ENCODE results near the gene C1QTNF5. TPM values are rescaled to one million over a fixed set of nuclear protein-coding genes. Genes with fewer than 3 reads are reported as not detected.

The C1QTNF5 gene
- total RNA-seq, 1 experiment from 2014 or later: 0.33 TPM

DNA sequence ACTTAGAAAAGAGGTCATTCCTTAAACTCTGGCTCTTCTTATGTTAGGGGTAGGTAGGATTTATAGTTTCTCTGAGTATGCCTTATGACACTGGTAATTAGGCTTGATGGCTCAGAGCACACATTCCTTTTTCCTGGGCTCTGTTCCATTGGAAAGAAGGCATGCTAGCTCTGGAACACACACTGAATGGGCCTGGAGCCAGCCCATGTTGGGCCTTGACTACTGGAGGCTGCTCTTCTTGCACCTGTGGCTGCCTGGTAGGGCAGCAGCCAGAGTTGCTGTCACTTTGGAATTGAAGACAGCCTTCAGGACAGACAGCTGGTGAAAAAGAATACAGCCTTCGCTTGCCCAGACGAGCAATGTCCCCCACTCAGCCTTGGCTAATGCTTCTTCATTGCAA, 42.0 kb downstream of the C1QTNF5 start:
- no peaks in the 10 kb centered on the region for H3K27me3 ChIP-seq (ENCODE audit: insufficient read depth, low read length)

More for the DNA sequence above, 42.0 kb downstream of the C1QTNF5 start:
- Histone ChIP-seq H2BK20ac (ENCODE audit: low read depth, low read length, poor library complexity, severe bottlenecking) (no peak overlapping the region), H3K9me3 (ENCODE audit: control insufficient read depth, low read depth, low read length) (no peaks in the 10 kb centered on the region), H3K56ac (ENCODE audit: insufficient read length, low read depth, low read length) (no peak overlapping the region), H3K9ac (ENCODE audit: extremely low read depth, insufficient read length, low read length) (no peak overlapping the region), H2AK5ac (ENCODE audit: insufficient read length, low read length) (no peak overlapping the region), H4K5ac (ENCODE audit: insufficient read length, low read depth, low read length) (no peak overlapping the region), H3K27ac (ENCODE audit: insufficient read length, low read depth, low read length) (no peak overlapping the region), H2AFZ (ENCODE audit: low read length) (no peak overlapping the region), H3K79me2 (ENCODE audit: insufficient read depth, low read length) (no peaks in the 10 kb centered on the region), H3K79me1 (ENCODE audit: insufficient read depth, low read depth, low read length, poor library complexity, severe bottlenecking) (no peaks in the 10 kb centered on the region), H3K4ac (ENCODE audit: low read depth, low read length) (no peak overlapping the region), H4K20me1 (ENCODE audit: control insufficient read depth, insufficient read depth, insufficient read length) (no peaks in the 10 kb centered on the region), H4K91ac (ENCODE audit: insufficient read length, low read depth, low read length) (no peak overlapping the region), H2BK120ac (ENCODE audit: low read depth, low read length, poor library complexity, severe bottlenecking) (no peak overlapping the region), H3K23me2 (ENCODE audit: insufficient read length, low read depth, low read length, poor library complexity, severe bottlenecking) (no peaks in the 10 kb centered on the region), H3K4me2 (ENCODE audit: insufficient read depth, insufficient read length, low read length) (no peak overlapping the region), H2BK12ac (ENCODE audit: insufficient read length, low read depth, low read length) (no peak overlapping the region), H3K18ac (ENCODE audit: insufficient read length, low read depth, low read length) (no peak overlapping the region), H2BK15ac (ENCODE audit: low read depth, low read length) (no peak overlapping the region), H3K14ac (ENCODE audit: insufficient read depth, low read length) (no peak overlapping the region), H2BK5ac (ENCODE audit: insufficient read length, low read length) (no peak overlapping the region), H4K8ac (replicated peaks; ENCODE audit: insufficient read length, low read depth, low read length) (no peak overlapping the region), H3K23ac (ENCODE audit: insufficient read length, low read depth, low read length) (no peak overlapping the region), H3T11ph (ENCODE audit: low read length) (no peak overlapping the region), H3K4me1 (ENCODE audit: insufficient read depth, low read length) (no peaks in the 10 kb centered on the region)
- H3K36me3 Mint-ChIP-seq (ENCODE audit: insufficient read depth in 1 of 3, low read depth in 3 of 3): peaks cover 26 to 75% (median 73%) of the 10 kb centered on the region in 3 experiments; a peak in 6 of 7 replicates
- TF ChIP-seq, protein P1, sequence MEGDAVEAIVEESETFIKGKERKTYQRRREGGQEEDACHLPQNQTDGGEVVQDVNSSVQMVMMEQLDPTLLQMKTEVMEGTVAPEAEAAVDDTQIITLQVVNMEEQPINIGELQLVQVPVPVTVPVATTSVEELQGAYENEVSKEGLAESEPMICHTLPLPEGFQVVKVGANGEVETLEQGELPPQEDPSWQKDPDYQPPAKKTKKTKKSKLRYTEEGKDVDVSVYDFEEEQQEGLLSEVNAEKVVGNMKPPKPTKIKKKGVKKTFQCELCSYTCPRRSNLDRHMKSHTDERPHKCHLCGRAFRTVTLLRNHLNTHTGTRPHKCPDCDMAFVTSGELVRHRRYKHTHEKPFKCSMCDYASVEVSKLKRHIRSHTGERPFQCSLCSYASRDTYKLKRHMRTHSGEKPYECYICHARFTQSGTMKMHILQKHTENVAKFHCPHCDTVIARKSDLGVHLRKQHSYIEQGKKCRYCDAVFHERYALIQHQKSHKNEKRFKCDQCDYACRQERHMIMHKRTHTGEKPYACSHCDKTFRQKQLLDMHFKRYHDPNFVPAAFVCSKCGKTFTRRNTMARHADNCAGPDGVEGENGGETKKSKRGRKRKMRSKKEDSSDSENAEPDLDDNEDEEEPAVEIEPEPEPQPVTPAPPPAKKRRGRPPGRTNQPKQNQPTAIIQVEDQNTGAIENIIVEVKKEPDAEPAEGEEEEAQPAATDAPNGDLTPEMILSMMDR (conservative IDR thresholded peaks at IDR 0.05): no peak
- H3K27ac Mint-ChIP-seq: no peak overlapping the region; a peak in 1 of 7 replicates
- no peak overlapping the region for H3K4me3 Mint-ChIP-seq
- H3K27me3 Mint-ChIP-seq (ENCODE audit: low read depth): no peaks in the 10 kb centered on the region
- no peaks in the 10 kb centered on the region for H3K4me1 Mint-ChIP-seq
- no peak for DNase-seq
- no CpG with 5 or more reads among the region's 2 CpGs for WGBS (ENCODE audit: extremely low coverage, insufficient read length, low lambda C conversion rate)
- no peaks in the 10 kb centered on the region for H3K9me3 Mint-ChIP-seq

All from H9 (cell line).